Measurements from ENCODE around the gene AKT1.

AKT1 gene

DNA sequence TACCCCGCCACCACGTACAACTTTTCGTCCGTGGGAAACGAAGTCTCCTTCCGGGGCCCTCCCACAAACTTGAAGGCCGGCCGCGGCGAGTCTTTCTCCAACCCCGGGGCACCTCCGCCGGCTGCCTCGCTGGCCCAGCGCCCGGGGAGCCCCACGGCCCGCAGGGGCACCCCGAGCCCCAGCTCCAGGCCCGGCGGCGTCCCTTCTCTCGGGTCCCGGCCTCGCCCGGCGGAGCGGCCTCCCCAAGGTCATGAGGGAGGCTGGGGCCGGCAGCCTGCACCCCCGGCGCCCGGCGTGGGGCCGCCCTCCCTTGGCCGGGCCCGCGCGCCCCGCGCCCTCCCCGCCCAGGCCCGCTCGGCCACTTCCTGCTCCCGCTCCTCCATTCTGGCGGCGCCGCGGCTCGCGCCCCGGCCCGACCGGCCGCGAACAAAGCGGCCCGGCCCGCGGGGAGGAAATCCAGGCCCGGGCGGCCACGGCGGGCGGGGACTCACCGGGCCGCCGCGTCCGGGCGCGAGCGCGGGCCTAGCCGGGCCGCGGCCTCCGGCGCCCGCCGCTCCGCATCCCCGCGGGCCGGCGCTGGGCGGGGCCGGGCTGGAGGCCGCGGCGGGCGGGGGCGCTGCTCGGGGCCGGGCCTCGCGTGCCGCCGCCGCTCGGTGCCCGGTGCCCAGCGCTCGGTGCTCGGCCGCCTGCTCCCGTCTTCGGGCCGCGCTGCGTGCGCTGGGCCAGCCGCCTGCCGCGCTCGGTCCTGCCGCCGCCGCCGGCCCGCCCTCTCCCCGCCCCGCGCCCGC lies at the start of gene AKT1:
AKT1 (minus strand) TSS at position 756 of the 788 bp plus-strand sequence. CDS start 3,105 bp downstream, outside the sequence.
- TF ChIP-seq, protein P1, sequence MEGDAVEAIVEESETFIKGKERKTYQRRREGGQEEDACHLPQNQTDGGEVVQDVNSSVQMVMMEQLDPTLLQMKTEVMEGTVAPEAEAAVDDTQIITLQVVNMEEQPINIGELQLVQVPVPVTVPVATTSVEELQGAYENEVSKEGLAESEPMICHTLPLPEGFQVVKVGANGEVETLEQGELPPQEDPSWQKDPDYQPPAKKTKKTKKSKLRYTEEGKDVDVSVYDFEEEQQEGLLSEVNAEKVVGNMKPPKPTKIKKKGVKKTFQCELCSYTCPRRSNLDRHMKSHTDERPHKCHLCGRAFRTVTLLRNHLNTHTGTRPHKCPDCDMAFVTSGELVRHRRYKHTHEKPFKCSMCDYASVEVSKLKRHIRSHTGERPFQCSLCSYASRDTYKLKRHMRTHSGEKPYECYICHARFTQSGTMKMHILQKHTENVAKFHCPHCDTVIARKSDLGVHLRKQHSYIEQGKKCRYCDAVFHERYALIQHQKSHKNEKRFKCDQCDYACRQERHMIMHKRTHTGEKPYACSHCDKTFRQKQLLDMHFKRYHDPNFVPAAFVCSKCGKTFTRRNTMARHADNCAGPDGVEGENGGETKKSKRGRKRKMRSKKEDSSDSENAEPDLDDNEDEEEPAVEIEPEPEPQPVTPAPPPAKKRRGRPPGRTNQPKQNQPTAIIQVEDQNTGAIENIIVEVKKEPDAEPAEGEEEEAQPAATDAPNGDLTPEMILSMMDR (IDR thresholded peaks at IDR 0.05; ENCODE audit: insufficient read depth, low read length, missing control alignments): no peak
- no peak for DNase-seq (ENCODE audit: low read depth, low spot score)
- ChIA-PET POLR2A (interaction anchor here (1.1 kb wide), 1 partner anchor 24 kb away, joined by 3 read pairs; no protein-coding TSS in a partner anchor), CTCF (interaction anchor here (0.7 to 7.9 kb wide), 3 partner anchors 25 to 251 kb away, joined by 3 to 52 read pairs (median 8); no protein-coding TSS in a partner anchor)
- peak within 1 kb of the TSS; percentile 70 for H3K4me3 ChIP-seq (ENCODE audit: low read depth, low read length)

DNA sequence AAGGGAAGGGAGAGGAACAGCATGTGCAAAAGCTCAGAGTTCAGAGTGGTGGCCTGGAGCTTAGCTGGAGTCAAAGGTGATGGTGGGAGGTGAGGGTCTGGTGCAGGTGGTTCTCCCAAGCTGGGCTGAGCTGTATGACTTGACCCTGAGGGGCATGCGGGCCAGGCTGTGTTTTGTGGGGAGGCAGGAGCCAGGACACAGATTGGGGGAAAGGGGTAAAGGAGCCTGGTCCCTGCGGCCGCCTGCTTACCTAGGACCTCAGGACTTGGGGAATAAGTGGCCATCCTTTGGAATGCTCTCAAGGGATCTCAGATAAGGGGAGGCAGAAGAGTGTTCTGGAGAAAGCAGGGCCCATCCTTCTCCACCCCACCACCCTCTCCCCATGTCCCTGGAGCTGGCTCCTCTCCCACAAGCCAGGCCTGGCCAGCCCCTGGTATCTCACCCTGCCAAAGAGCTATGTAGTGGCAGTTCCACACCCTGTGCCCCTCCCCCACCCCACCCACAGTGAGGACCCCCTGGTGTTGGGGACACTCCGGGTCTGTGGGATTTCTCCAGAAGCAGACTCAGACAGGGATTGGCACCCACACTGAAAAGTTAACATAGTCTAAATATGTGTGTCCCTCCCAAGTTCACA lies 49.6 kb upstream of the AKT1 start:
- TF ChIP-seq, protein P1 (IDR thresholded peaks at IDR 0.05; ENCODE audit: insufficient read depth, low read length, missing control alignments): no peak
- H3K4me3 ChIP-seq (ENCODE audit: low read depth, low read length): no peak overlapping the region
- POLR2A ChIA-PET: no interaction called here
- CTCF ChIA-PET: interaction anchor here (1.2 to 2.9 kb wide), 3 partner anchors 14 to 77 kb away, joined by 5 to 15 read pairs (median 6); no protein-coding TSS in a partner anchor
- DNase-seq (ENCODE audit: low read depth, low spot score): no peak

DNA sequence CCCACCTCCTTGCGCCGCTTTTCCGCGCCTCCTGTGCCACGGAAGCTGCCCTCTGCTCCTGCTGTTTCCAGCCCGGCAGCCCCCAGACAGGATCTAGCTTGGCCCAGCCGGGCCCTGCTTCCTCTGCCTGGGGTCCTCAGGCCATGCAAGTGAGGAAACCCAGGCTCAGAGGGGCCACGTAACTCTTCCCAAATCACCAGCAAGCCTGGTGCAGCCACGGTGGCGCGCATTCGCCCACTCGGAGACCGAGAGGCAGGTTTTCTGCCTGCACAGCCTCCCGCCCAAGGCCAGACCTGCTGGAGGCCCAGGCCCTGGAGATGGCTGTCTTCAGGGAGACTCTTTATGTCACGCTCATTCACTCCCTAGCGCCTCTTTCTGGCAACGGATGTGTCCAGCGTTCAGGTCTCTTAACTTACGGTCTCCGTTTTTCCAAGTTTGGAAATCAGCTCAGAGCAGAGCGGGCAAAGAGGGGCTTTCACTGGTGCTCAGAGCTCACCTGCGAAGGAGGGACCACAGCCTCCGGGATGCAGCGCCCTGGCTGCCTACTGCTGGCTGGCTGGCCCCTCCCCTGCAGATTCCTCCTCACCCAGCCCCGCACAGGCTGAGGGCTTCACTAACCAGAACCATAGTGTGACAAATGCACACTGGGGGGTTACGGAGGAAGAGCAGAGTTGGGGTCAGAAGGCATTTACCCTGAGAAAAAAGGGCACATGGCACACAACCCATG lies 48.9 kb upstream of the AKT1 start:
- no peak for DNase-seq (ENCODE audit: low read depth, low spot score)
- TF ChIP-seq, protein P1 (IDR thresholded peaks at IDR 0.05; ENCODE audit: insufficient read depth, low read length, missing control alignments): no peak
- no peak overlapping the region for H3K4me3 ChIP-seq (ENCODE audit: low read depth, low read length)
- ChIA-PET POLR2A (no interaction called here), CTCF (interaction anchor here (1.8 to 2.9 kb wide), 2 partner anchors 18 to 76 kb away, joined by 5 to 15 read pairs; no protein-coding TSS in a partner anchor)

DNA sequence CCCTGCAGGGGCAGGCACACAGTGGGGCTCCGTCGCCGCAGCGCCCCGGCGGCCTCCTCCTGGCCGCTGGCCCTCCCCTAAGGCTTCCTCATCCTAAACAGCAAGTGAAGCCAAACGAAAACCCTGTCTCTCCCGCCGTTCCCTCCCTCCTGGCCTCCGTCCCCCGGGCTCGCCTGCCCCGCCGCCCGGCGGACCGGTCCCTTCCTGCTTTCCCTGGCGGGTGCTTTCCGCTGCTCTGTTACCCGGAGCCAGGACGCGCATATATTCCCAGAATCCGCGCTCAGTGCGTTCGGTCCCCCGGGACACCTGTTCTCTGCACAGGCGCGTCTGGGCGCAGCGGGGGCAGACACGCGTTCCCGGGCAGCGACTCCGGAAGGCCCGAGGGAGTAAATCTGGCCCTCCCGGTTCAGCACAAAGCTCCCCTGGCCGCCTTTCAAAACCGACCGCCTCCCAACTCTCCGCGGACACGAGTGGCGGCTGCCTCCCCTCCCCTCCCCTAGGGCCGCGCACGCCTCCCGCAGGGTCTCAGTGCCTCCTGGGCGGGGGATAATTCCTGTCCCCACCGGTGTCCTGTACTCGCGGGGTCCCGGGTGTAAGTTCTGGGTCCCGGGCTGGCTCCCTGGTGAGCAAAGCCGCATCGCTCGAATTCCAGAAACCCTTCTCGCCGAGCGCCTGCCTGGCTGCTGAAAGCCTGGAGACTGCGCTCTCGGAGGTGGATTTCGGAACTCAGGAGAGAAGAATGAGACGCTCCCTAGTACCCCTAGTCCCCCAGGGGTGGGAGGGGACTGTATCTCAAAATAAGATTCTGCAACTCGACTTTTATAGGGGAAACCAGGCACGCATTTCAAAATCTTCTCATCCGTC lies 48.1 kb upstream of the AKT1 start:
- DNase-seq (ENCODE audit: low read depth, low spot score): no peak
- ChIA-PET CTCF (interaction anchor here (2.6 to 2.9 kb wide), 2 partner anchors 17 kb away, joined by 15 to 21 read pairs; no protein-coding TSS in a partner anchor), POLR2A (no interaction called here)
- no peak overlapping the region; the same call in 1 of the 2 replicates for H3K4me3 ChIP-seq (ENCODE audit: low read depth, low read length)
- TF ChIP-seq, protein P1 (IDR thresholded peaks at IDR 0.05; ENCODE audit: insufficient read depth, low read length, missing control alignments): no peak

DNA sequence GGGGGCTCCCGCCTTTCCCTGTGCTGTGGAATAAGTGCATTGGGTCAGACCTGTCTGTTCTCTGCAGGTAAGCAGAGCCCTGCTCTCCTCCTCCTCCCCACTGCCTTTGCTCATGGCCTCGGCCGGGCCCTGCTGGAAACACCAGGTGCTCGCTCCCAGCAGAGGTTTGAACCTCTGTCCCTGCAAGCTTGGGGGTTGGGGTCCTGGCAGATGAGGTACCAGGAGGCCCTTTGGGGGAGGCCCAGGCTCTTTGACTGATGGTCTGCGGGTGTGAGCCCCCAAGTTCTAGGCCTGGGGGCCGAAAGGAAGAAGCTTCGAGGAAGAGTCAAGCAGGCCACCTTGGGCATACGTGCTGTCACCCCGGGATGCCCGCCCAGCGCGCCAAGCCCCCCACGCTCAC lies 47.5 kb upstream of the AKT1 start:
- DNase-seq (ENCODE audit: low read depth, low spot score): no peak

More for the DNA sequence above, 47.5 kb upstream of the AKT1 start:
- TF ChIP-seq, protein P1 (IDR thresholded peaks at IDR 0.05; ENCODE audit: insufficient read depth, low read length, missing control alignments): no peak
- ChIA-PET CTCF (interaction anchor here (2.6 kb wide), 1 partner anchor 16 kb away, joined by 21 read pairs; no protein-coding TSS in a partner anchor), POLR2A (no interaction called here)
- H3K4me3 ChIP-seq (ENCODE audit: low read depth, low read length): no peak overlapping the region

Data from AG04449 (cell line).